Measurements from ENCODE around the gene PRDM10.

DNA sequence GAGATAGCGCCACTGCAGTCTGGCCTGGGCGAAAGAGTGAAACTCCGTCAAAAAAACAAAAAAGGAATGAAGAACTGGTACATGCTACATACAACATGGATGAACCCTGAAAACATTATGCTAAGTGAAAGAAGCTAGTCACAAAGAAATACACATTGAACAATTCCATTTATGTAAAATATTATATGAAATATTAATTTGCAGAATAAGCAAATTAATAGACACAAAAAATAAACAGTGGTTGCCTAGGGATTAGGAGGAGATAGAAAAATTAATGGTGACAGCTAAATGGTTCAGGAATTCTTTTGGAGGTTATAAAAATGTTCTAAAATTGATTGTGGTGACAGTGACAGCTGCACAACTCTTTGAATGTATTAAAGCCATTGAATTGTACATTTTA lies 14.7 kb downstream of the PRDM10 start:
- no peak for TF ChIP-seq TAF1 (IDR thresholded peaks at IDR 0.05; ENCODE audit: low read depth, low read length)
- no peak for TF ChIP-seq POLR2A (IDR thresholded peaks at IDR 0.05; ENCODE audit: low read depth, low read length)
